ENCODE data around the gene S100A2. TPM values are rescaled to one million over a fixed set of nuclear protein-coding genes. Genes with fewer than 3 reads are reported as not detected.

Gene S100A2
- total RNA-seq, 6 experiments from 2014 or later: 7.4 to 12.5 (median 10.4) TPM

- Mint-ChIP-seq H3K4me3 (peak overlapping the region; percentile 93), H3K27me3 (ENCODE audit: insufficient read depth) (peaks cover 5% of the 10 kb centered on the region), H3K9me3 (no peaks in the 10 kb centered on the region), H3K27ac (peak overlapping the region; percentile 95), H3K36me3 (ENCODE audit: low read depth) (peaks cover 26% of the 10 kb centered on the region; the same call in 1 of the 2 replicates), H3K4me1 (ENCODE audit: low read depth) (peaks cover 100% of the 10 kb centered on the region)
- TF ChIP-seq, protein P1, sequence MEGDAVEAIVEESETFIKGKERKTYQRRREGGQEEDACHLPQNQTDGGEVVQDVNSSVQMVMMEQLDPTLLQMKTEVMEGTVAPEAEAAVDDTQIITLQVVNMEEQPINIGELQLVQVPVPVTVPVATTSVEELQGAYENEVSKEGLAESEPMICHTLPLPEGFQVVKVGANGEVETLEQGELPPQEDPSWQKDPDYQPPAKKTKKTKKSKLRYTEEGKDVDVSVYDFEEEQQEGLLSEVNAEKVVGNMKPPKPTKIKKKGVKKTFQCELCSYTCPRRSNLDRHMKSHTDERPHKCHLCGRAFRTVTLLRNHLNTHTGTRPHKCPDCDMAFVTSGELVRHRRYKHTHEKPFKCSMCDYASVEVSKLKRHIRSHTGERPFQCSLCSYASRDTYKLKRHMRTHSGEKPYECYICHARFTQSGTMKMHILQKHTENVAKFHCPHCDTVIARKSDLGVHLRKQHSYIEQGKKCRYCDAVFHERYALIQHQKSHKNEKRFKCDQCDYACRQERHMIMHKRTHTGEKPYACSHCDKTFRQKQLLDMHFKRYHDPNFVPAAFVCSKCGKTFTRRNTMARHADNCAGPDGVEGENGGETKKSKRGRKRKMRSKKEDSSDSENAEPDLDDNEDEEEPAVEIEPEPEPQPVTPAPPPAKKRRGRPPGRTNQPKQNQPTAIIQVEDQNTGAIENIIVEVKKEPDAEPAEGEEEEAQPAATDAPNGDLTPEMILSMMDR (IDR thresholded peaks at IDR 0.05): no peak
- DNase-seq: no peak
Measured at GRCh38 chr1:153546371-153546770, 19.3 kb downstream of the S100A2 start.

GRCh38 chr1:153545067-153546055 lies 20.3 kb downstream of the S100A2 start, which contains the start of gene S100A4:
Gene S100A4, minus strand, starts transcription at chr1:153545806. Its CDS starts 1,012 bp downstream, at chr1:153544794.
- H3K36me3 Mint-ChIP-seq (ENCODE audit: low read depth): peaks cover 26% of the 10 kb centered on the region; the same call in 1 of the 2 replicates
- H3K4me3 Mint-ChIP-seq: peak within 1 kb of the TSS; percentile 93
- H3K9me3 Mint-ChIP-seq: no peaks in the 10 kb centered on the region
- H3K4me1 Mint-ChIP-seq (ENCODE audit: low read depth): peaks cover 100% of the 10 kb centered on the region
- peak; percentile 89 for DNase-seq
- TF ChIP-seq, protein P1 (IDR thresholded peaks at IDR 0.05): peak; percentile 21; the same call in 1 of the 2 replicates
- peaks cover 5% of the 10 kb centered on the region for H3K27me3 Mint-ChIP-seq (ENCODE audit: insufficient read depth)
- peak within 1 kb of the TSS; percentile 95 for H3K27ac Mint-ChIP-seq

- H3K4me3 Mint-ChIP-seq: peak overlapping the region; percentile 93
Measured at GRCh38 chr1:153544453-153545066, 21.1 kb downstream of the S100A2 start.

GRCh38 chr1:153543736-153544135 lies 21.9 kb downstream of the S100A2 start:
- Mint-ChIP-seq H3K4me1 (ENCODE audit: low read depth) (peaks cover 99% of the 10 kb centered on the region), H3K27ac (peak overlapping the region; percentile 95), H3K36me3 (ENCODE audit: low read depth) (peaks cover 26% of the 10 kb centered on the region; the same call in 1 of the 2 replicates), H3K27me3 (ENCODE audit: insufficient read depth) (peaks cover 4% of the 10 kb centered on the region), H3K4me3 (peak overlapping the region; percentile 93), H3K9me3 (no peaks in the 10 kb centered on the region)
- no peak for DNase-seq
- TF ChIP-seq, protein P1 (IDR thresholded peaks at IDR 0.05): no peak

More at GRCh38 chr1:153544453-153545066, 21.1 kb downstream of the S100A2 start:
- Mint-ChIP-seq H3K4me1 (ENCODE audit: low read depth) (peaks cover 100% of the 10 kb centered on the region), H3K27me3 (ENCODE audit: insufficient read depth) (peaks cover 5% of the 10 kb centered on the region), H3K36me3 (ENCODE audit: low read depth) (peaks cover 26% of the 10 kb centered on the region; the same call in 1 of the 2 replicates), H3K9me3 (no peaks in the 10 kb centered on the region), H3K27ac (peak overlapping the region; percentile 95)
- TF ChIP-seq, protein P1 (IDR thresholded peaks at IDR 0.05): no peak
- DNase-seq: no peak

DNA sequence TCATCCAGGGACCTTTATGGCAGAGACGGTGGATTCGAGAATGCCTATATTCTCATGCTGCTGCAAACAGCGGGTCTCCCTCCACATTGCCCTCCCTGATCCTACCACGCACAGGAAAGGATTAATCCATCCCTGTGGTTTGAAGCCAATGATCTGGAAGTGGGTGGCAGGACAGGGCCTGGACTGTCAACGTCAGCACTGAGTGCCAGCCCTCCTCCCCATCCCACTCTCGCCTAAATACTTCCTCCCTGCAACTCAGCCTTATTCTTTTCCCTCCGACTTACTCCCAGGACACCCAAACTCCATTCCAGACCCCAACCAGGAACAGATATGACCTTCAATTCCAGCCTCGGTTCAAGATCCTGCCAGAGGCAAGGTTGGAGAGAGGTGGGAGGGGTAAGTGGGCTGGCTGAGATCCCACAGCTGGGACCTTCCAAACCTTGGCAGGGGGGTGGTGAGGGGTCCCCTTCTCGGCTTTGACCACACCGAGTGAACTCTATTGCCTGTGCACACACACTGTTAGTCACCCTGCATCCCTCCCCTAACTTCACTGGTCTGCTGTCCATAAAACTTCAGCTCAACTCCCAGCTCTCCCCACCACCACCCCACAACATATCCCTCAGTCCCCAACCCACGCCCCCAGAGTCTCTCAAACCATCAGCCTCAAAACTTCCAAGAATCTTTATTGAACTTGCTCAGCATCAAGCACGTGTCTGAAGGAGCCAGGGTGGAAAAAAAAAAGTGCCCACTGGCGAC lies 22.5 kb downstream of the S100A2 start:
- no peak for DNase-seq
- Mint-ChIP-seq H3K27ac (peak overlapping the region; percentile 95), H3K36me3 (ENCODE audit: low read depth) (peaks cover 26% of the 10 kb centered on the region; the same call in 1 of the 2 replicates), H3K4me1 (ENCODE audit: low read depth) (peaks cover 99% of the 10 kb centered on the region), H3K27me3 (ENCODE audit: insufficient read depth) (peaks cover 4% of the 10 kb centered on the region), H3K4me3 (peak overlapping the region; percentile 93), H3K9me3 (no peaks in the 10 kb centered on the region)
- TF ChIP-seq, protein P1 (IDR thresholded peaks at IDR 0.05): no peak

Data from HFFc6 (cell line).